NK-92 (cell line): ENCODE measurements around the gene TRIM66.
"Not testable (repeated sequence)": the region's sequence is repeated elsewhere in the genome, so short reads cannot be mapped to it uniquely, and the experiment has no call there.

Source experiments
- DNase-seq: peaks from one replicate; lab custom pipeline; 2025; ENCODE audit not compliant: unreplicated experiment; lab: John Stamatoyannopoulos, UW

The TRIM66 gene

GRCh38 chr11:8691601-8692000 is 9.1 kb upstream of the TRIM66 start:
- DNase-seq = no peak

- DNase-seq = no peak
These were observed 8.2 kb upstream of the TRIM66 start for GRCh38 chr11:8690374-8691342.

- DNase-seq = no peak
These were observed 7.3 kb upstream of the TRIM66 start for GRCh38 chr11:8689726-8690255.

GRCh38 chr11:8688414-8689362 is 6.2 kb upstream of the TRIM66 start:
- no peak for DNase-seq

- no peak for DNase-seq
These were observed 3.9 kb upstream of the TRIM66 start for GRCh38 chr11:8686325-8686724.

- DNase-seq = no peak
These were observed 3.4 kb upstream of the TRIM66 start for GRCh38 chr11:8685820-8686219.

GRCh38 chr11:8685306-8685705 is 2.8 kb upstream of the TRIM66 start:
- DNase-seq = no peak

- DNase-seq = no peak
These were observed 2.3 kb upstream of the TRIM66 start for GRCh38 chr11:8684600-8685290.

- no peak for DNase-seq
These were observed 796 bp upstream of the TRIM66 start for GRCh38 chr11:8683115-8683807.

GRCh38 chr11:8681837-8682302 is 595 bp downstream of the TRIM66 start:
- DNase-seq = no peak

- no peak for DNase-seq
These were observed 3.5 kb downstream of the TRIM66 start for GRCh38 chr11:8679006-8679405.

GRCh38 chr11:8676458-8676857 is 6.0 kb downstream of the TRIM66 start:
- no peak for DNase-seq

- DNase-seq = no peak
These were observed 7.6 kb downstream of the TRIM66 start for GRCh38 chr11:8674859-8675258.

GRCh38 chr11:8672346-8672745 is 10.1 kb downstream of the TRIM66 start:
- DNase-seq = no peak

GRCh38 chr11:8671651-8672062 is 10.8 kb downstream of the TRIM66 start:
- no peak for DNase-seq

- no peak for DNase-seq
These were observed 11.3 kb downstream of the TRIM66 start for GRCh38 chr11:8671193-8671612.

- not testable (repeated sequence) for DNase-seq
These were observed 12.4 kb downstream of the TRIM66 start for GRCh38 chr11:8670081-8670480.

GRCh38 chr11:8665222-8665621 is 17.2 kb downstream of the TRIM66 start:
- no peak for DNase-seq

- no peak for DNase-seq
These were observed 21.3 kb downstream of the TRIM66 start for GRCh38 chr11:8661001-8661795.
